ENCODE results near the gene AARSD1. TPM values are rescaled to one million over a fixed set of nuclear protein-coding genes. Genes with fewer than 3 reads are reported as not detected.
"Not testable (repeated sequence)": the region's sequence is repeated elsewhere in the genome, so short reads cannot be mapped to it uniquely, and the experiment has no call there.

AARSD1 gene
- total RNA-seq, result 32.1 TPM
- long read RNA-seq, transcript AARSD1-202 (12 exons, 1,322 nt), result major isoform, 9 of 11 reads
- long read RNA-seq, partial matches to known transcripts, result 0 of 11 reads
- long read RNA-seq, other reads (novel, unspliced or antisense), result 2 of 11 reads

GRCh38 chr17:42964161-42964932 lies at the start of gene AARSD1:
AARSD1 (minus strand) TSS chr17:42964454; CDS start chr17:42964440, 14 bp downstream.
- peak; percentile 94 for ATAC-seq
- DNase-seq (ENCODE audit: missing footprints), result peak; percentile 95
- intact Hi-C loops (cut with DNase I), result no loop called here

- ATAC-seq (no peak), DNase-seq (ENCODE audit: missing footprints) (no peak)
- intact Hi-C loops (cut with DNase I), result no loop called here
These were observed 49.0 kb upstream of the AARSD1 start for GRCh38 chr17:43013296-43013695.

GRCh38 chr17:43011728-43012472 lies 47.6 kb upstream of the AARSD1 start:
- DNase-seq (ENCODE audit: missing footprints) (no peak), ATAC-seq (peak; percentile 41)

GRCh38 chr17:43010667-43011308 lies 46.5 kb upstream of the AARSD1 start:
- DNase-seq (ENCODE audit: missing footprints) (no peak), ATAC-seq (no peak)
- intact Hi-C loops (cut with DNase I), result no loop called here

More at GRCh38 chr17:43011728-43012472, 47.6 kb upstream of the AARSD1 start:
- intact Hi-C loops (cut with DNase I), result no loop called here

GRCh38 chr17:43006639-43007551 lies 42.6 kb upstream of the AARSD1 start, which contains the start of gene IFI35:
IFI35 (plus strand) TSS chr17:43006784; CDS start chr17:43006948, 164 bp downstream.
- ATAC-seq (peak; percentile 92), DNase-seq (ENCODE audit: missing footprints) (peak; percentile 92)
- intact Hi-C loops (cut with DNase I), result no loop called here

- DNase-seq (ENCODE audit: missing footprints) (no peak), ATAC-seq (no peak)
These were observed 39.4 kb upstream of the AARSD1 start for GRCh38 chr17:43003542-43004172.

GRCh38 chr17:43000894-43001293 lies 36.6 kb upstream of the AARSD1 start:
- DNase-seq (ENCODE audit: missing footprints); intact Hi-C loops (cut with DNase I); ATAC-seq: not testable (repeated sequence)

More at GRCh38 chr17:43003542-43004172, 39.4 kb upstream of the AARSD1 start:
- intact Hi-C loops (cut with DNase I), result no loop called here

- ATAC-seq, result no peak
- DNase-seq (ENCODE audit: missing footprints), result no peak
- intact Hi-C loops (cut with DNase I), result loop anchor here (5.0 kb wide), 1 partner anchor 157 kb away; the partner anchor contains the start of gene AOC2
These were observed 34.8 kb upstream of the AARSD1 start for GRCh38 chr17:42999003-42999525.

- intact Hi-C loops (cut with DNase I), result loop anchor here (1.0 to 5.0 kb wide), 2 partner anchors 18 to 156 kb away; partner anchors contain the start of genes AOC2, PTGES3L and RUNDC1
- ATAC-seq (peak; percentile 98), DNase-seq (ENCODE audit: missing footprints) (peak; percentile 99)
These were observed 34.0 kb upstream of the AARSD1 start, which contains the start of gene RPL27 for GRCh38 chr17:42997984-42998938. RPL27 (plus strand) TSS chr17:42998419; CDS start chr17:42998751, 332 bp downstream.

GRCh38 chr17:42997390-42997983 lies 33.2 kb upstream of the AARSD1 start:
- intact Hi-C loops (cut with DNase I), result loop anchor here (5.0 kb wide), 1 partner anchor 155 kb away; the partner anchor contains the start of gene AOC2
- ATAC-seq, result no peak

GRCh38 chr17:42993913-42994312 lies 29.7 kb upstream of the AARSD1 start:
- intact Hi-C loops (cut with DNase I), result not testable (repeated sequence)

More at GRCh38 chr17:42997390-42997983, 33.2 kb upstream of the AARSD1 start:
- no peak for DNase-seq (ENCODE audit: missing footprints)

GRCh38 chr17:42992872-42993271 lies 28.6 kb upstream of the AARSD1 start:
- intact Hi-C loops (cut with DNase I), result no loop called here
- ATAC-seq (no peak), DNase-seq (ENCODE audit: missing footprints) (no peak)

More at GRCh38 chr17:42993913-42994312, 29.7 kb upstream of the AARSD1 start:
- DNase-seq (ENCODE audit: missing footprints); ATAC-seq: not testable (repeated sequence)

GRCh38 chr17:42991471-42991870 lies 27.2 kb upstream of the AARSD1 start:
- no peak for ATAC-seq

GRCh38 chr17:42989726-42990652 lies 25.7 kb upstream of the AARSD1 start:
- intact Hi-C loops (cut with DNase I), result no loop called here
- ATAC-seq (no peak), DNase-seq (ENCODE audit: missing footprints) (no peak)

More at GRCh38 chr17:42991471-42991870, 27.2 kb upstream of the AARSD1 start:
- intact Hi-C loops (cut with DNase I), result no loop called here
- DNase-seq (ENCODE audit: missing footprints), result no peak
